LHCN-M2 (cell line): ENCODE measurements around the gene KPNA1. TPM values are rescaled to one million over a fixed set of nuclear protein-coding genes. Genes with fewer than 3 reads are reported as not detected.
A peak's percentile ranks its signal among the peaks of the same experiment; 100 is the strongest.
"Not testable (repeated sequence)": the region's sequence is repeated elsewhere in the genome, so short reads cannot be mapped to it uniquely, and the experiment has no call there.

Source experiments
- DNase-seq: peaks from one replicate; pipeline ENCODE4 v3.0.0-alpha.2; 2012; ENCODE audit warnings: low read depth
- total RNA-seq: library from RNA; depleted of rRNA; stranded (reverse); fragments of >200 nt; gene quantifications from 2 replicates; pipeline ENCODE4 v1.2.3, GENCODE V29; 2014

KPNA1 gene
- total RNA-seq, 1 experiment from 2014 or later: 34.6 TPM

- no peak for DNase-seq
Observed at GRCh38 chr3:122476532-122476931, 38.2 kb downstream of the KPNA1 start.

GRCh38 chr3:122475316-122475715, 39.4 kb downstream of the KPNA1 start:
- DNase-seq: no peak

- no peak for DNase-seq
Observed at GRCh38 chr3:122469659-122470058, 45.1 kb downstream of the KPNA1 start.

- no peak for DNase-seq
Observed at GRCh38 chr3:122468896-122469533, 45.7 kb downstream of the KPNA1 start.

- no peak for DNase-seq
Observed at GRCh38 chr3:122466701-122467240, 48.0 kb downstream of the KPNA1 start.

GRCh38 chr3:122464659-122465058, 50.1 kb downstream of the KPNA1 start:
- no peak for DNase-seq

GRCh38 chr3:122462406-122462805, 52.3 kb downstream of the KPNA1 start:
- no peak for DNase-seq

GRCh38 chr3:122461806-122462205, 52.9 kb downstream of the KPNA1 start:
- no peak for DNase-seq

- DNase-seq: peak; percentile 42
Observed at GRCh38 chr3:122458992-122459391, 55.7 kb downstream of the KPNA1 start.

- DNase-seq: no peak
Observed at GRCh38 chr3:122457706-122458105, 57.0 kb downstream of the KPNA1 start.

GRCh38 chr3:122456074-122456473, 58.7 kb downstream of the KPNA1 start:
- no peak for DNase-seq

GRCh38 chr3:122451371-122451770, 63.4 kb downstream of the KPNA1 start:
- no peak for DNase-seq

- not testable (repeated sequence) for DNase-seq
Observed at GRCh38 chr3:122448218-122448617, 66.5 kb downstream of the KPNA1 start.

- not testable (repeated sequence) for DNase-seq
Observed at GRCh38 chr3:122444491-122444887, 70.2 kb downstream of the KPNA1 start.

GRCh38 chr3:122443762-122444490, 70.8 kb downstream of the KPNA1 start:
- not testable (repeated sequence) for DNase-seq

- no peak for DNase-seq
Observed at GRCh38 chr3:122443090-122443489, 71.6 kb downstream of the KPNA1 start.

GRCh38 chr3:122435950-122436349, 78.8 kb downstream of the KPNA1 start:
- DNase-seq: no peak

- DNase-seq: no peak
Observed at GRCh38 chr3:122430371-122430770, 84.4 kb downstream of the KPNA1 start.

GRCh38 chr3:122427857-122428471, 86.8 kb downstream of the KPNA1 start:
- DNase-seq: no peak

- no peak for DNase-seq
Observed at GRCh38 chr3:122421836-122422235, 92.9 kb downstream of the KPNA1 start.

GRCh38 chr3:122421101-122421500, 93.6 kb downstream of the KPNA1 start:
- no peak for DNase-seq

- DNase-seq: no peak
Observed at GRCh38 chr3:122416966-122417365, 97.8 kb downstream of the KPNA1 start.
